HEK293T (cell line): ENCODE results near the gene GKN2.
"Not testable (repeated sequence)": the region's sequence is repeated elsewhere in the genome, so short reads cannot be mapped to it uniquely, and the experiment has no call there.

ENCODE experiments used
- CTCF ChIA-PET: fragments of 350-600 bp; formaldehyde crosslinking; extraction: SDS; loops from one replicate; lab custom pipeline; 2021; ENCODE audit warnings: antibody characterized with exemption, inconsistent platforms; lab: Yijun Ruan, JAX
- POLR2A ChIA-PET: fragments of 350-600 bp; formaldehyde crosslinking; extraction: SDS; loops from one replicate; lab custom pipeline; 2020; ENCODE audit warnings: antibody characterized with exemption, inconsistent platforms; lab: Yijun Ruan, JAX
- DNase-seq: peaks from one replicate; pipeline ENCODE4 v3.0.0; 2012; ENCODE audit warnings: mixed read lengths; ENCODE audit errors: extremely low spot score
- ARNT ChIP-seq: fragments of 450-650 bp; IDR thresholded peaks from 2 replicates; pipeline ENCODE4 v1.6.1; 2017; ENCODE audit warnings: mild to moderate bottlenecking
- BHLHE40 ChIP-seq: fragments of 450-650 bp; IDR thresholded peaks from 2 replicates; pipeline ENCODE4 v1.6.1; 2016; ENCODE audit warnings: mild to moderate bottlenecking, moderate library complexity, borderline replicate concordance
- CTBP1 ChIP-seq: fragments of 450-650 bp; IDR thresholded peaks from 2 replicates; pipeline ENCODE4 v1.6.1; 2016; ENCODE audit warnings: borderline replicate concordance
- ELF4 ChIP-seq: fragments of 450-650 bp; IDR thresholded peaks from 2 replicates; pipeline ENCODE4 v1.6.1; 2017; ENCODE audit warnings: antibody characterized with exemption
- FOXA1 ChIP-seq: fragments of 450-650 bp; IDR thresholded peaks from 2 replicates; pipeline ENCODE4 v1.6.1; 2016; ENCODE audit warnings: mild to moderate bottlenecking
- FOXK2 ChIP-seq: fragments of 450-650 bp; IDR thresholded peaks from 2 replicates; pipeline ENCODE4 v1.6.1; 2016; ENCODE audit warnings: mild to moderate bottlenecking
- FOXM1 ChIP-seq: fragments of 450-650 bp; IDR thresholded peaks from 2 replicates; pipeline ENCODE4 v1.6.1; 2017; ENCODE audit warnings: mild to moderate bottlenecking, borderline replicate concordance
- HDGF ChIP-seq: fragments of 450-650 bp; IDR thresholded peaks from 2 replicates; pipeline ENCODE4 v1.6.1; 2017; ENCODE audit warnings: antibody characterized with exemption, borderline replicate concordance
- L3MBTL2 ChIP-seq: fragments of 450-650 bp; conservative IDR thresholded peaks from 2 replicates; pipeline ENCODE4 v1.6.1; 2016; ENCODE audit warnings: mild to moderate bottlenecking
- LEF1 ChIP-seq: fragments of 450-650 bp; IDR thresholded peaks from 2 replicates; pipeline ENCODE4 v1.6.1; 2017; ENCODE audit warnings: mild to moderate bottlenecking, borderline replicate concordance
- NFRKB ChIP-seq: fragments of 450-650 bp; IDR thresholded peaks from 2 replicates; pipeline ENCODE4 v1.6.1; 2016; ENCODE audit warnings: mild to moderate bottlenecking, moderate library complexity
- PKNOX1 ChIP-seq: fragments of 450-650 bp; IDR thresholded peaks from 2 replicates; pipeline ENCODE4 v1.6.1; 2016
- SP1 ChIP-seq: fragments of 450-650 bp; IDR thresholded peaks from 2 replicates; pipeline ENCODE4 v1.6.1; 2017
- SUZ12 ChIP-seq: fragments of 450-650 bp; IDR thresholded peaks from 2 replicates; pipeline ENCODE4 v1.6.1; 2016; ENCODE audit warnings: mild to moderate bottlenecking
- TARDBP ChIP-seq: fragments of 450-650 bp; IDR thresholded peaks from 2 replicates; pipeline ENCODE4 v1.6.1; 2016
- ZNF384 ChIP-seq: fragments of 450-650 bp; IDR thresholded peaks from 2 replicates; pipeline ENCODE4 v1.6.1; 2016

Gene GKN2

GRCh38 chr2:68905116-68905515, 47.6 kb downstream of the GKN2 start:
- no peak for DNase-seq
- CTCF ChIA-PET = no interaction called here
- POLR2A ChIA-PET = no interaction called here

GRCh38 chr2:68901561-68901960, 51.1 kb downstream of the GKN2 start:
- no peak for DNase-seq
- no peak for TF ChIP-seq TARDBP
- ChIA-PET CTCF (no interaction called here), POLR2A (no interaction called here)

More at GRCh38 chr2:68905116-68905515, 47.6 kb downstream of the GKN2 start:
- TF ChIP-seq FOXA1 (no peak), CTBP1 (no peak), ZNF384 (no peak), BHLHE40 (no peak)

GRCh38 chr2:68901199-68901514, 51.5 kb downstream of the GKN2 start:
- no peak for DNase-seq
- ChIA-PET CTCF (no interaction called here), POLR2A (no interaction called here)
- no peak for TF ChIP-seq ELF4
- TF ChIP-seq ZNF384 = no peak
- TF ChIP-seq ARNT = no peak
- TF ChIP-seq SP1 = no peak
- no peak for TF ChIP-seq FOXA1
- no peak for TF ChIP-seq BHLHE40
- TF ChIP-seq CTBP1 = no peak
- no peak for TF ChIP-seq FOXK2
- TF ChIP-seq L3MBTL2 = no peak
- no peak for TF ChIP-seq FOXM1
- TF ChIP-seq PKNOX1 = no peak
- no peak for TF ChIP-seq SUZ12
- TF ChIP-seq LEF1 = no peak
- no peak for TF ChIP-seq NFRKB
- TF ChIP-seq HDGF = no peak
- no peak for TF ChIP-seq TARDBP

GRCh38 chr2:68900496-68901198, 52.0 kb downstream of the GKN2 start:
- TF ChIP-seq ARNT = no peak
- no peak for TF ChIP-seq SUZ12
- TF ChIP-seq FOXK2 = no peak
- no peak for TF ChIP-seq BHLHE40
- POLR2A ChIA-PET = no interaction called here
- CTCF ChIA-PET = no interaction called here
- DNase-seq = no peak

- CTCF ChIA-PET, DNase-seq, POLR2A ChIA-PET: not testable (repeated sequence)
These were observed 56.7 kb downstream of the GKN2 start for GRCh38 chr2:68895981-68896380.
